ENCODE measurements around the gene DLK2. TPM values are rescaled to one million over a fixed set of nuclear protein-coding genes. Genes with fewer than 3 reads are reported as not detected.

The DLK2 gene
- total and polyA plus RNA-seq, 2 of the 13 experiments (the other 11 are each of a cell fraction or from before 2014, with no cell fraction given): 1.2 to 3.8 TPM

DNA sequence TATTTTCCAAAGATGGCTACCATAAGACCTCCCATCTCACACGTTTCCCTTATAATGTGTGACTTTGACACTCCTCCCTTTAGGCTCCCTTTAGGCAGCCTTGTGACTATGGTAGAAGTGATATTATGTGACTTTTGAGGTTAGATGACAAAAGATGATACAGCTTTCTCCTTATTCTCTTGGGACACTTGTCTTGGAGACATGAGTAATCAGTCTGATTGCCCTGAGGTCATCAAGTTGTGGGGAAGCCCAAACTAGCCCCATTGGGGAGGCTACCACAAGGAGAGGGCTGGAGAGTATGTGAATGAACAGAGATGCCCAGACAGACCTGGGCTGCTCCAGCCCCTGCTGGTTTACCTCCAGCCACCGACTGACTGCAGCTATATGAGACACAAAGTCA is 10.6 kb upstream of the DLK2 start:
- H2AFZ ChIP-seq (ENCODE audit: low read length): no peak overlapping the region
- H3K4me1 ChIP-seq (ENCODE audit: insufficient read depth, low read length): no peaks in the 10 kb centered on the region
- ChIA-PET POLR2A (no interaction called here), CTCF (ENCODE audit: low intra/inter-chr PET ratio, low total read pairs) (no interaction called here)
- H3K36me3 ChIP-seq (replicated peaks in 1 of 2; ENCODE audit: control insufficient read depth in 1 of 2, insufficient read depth in 2 of 2, low read length in 2 of 2): no peaks in the 10 kb centered on the region
- intact Hi-C loops (cut with micrococcal nuclease; ENCODE audit: unreplicated experiment) (no loop called here), in situ Hi-C loops (cut with HindIII; ENCODE audit: extremely low pct_ligation_motif_present, low pct_unique_long_range_greater_than_20kb) (no loop called here)
- no peaks in the 10 kb centered on the region for H3K79me2 ChIP-seq (ENCODE audit: insufficient read depth, low read length)
- WGBS (ENCODE audit: low lambda C conversion rate): 20% methylated on average over 2 of the region's 2 CpGs
- TF ChIP-seq, protein P1, sequence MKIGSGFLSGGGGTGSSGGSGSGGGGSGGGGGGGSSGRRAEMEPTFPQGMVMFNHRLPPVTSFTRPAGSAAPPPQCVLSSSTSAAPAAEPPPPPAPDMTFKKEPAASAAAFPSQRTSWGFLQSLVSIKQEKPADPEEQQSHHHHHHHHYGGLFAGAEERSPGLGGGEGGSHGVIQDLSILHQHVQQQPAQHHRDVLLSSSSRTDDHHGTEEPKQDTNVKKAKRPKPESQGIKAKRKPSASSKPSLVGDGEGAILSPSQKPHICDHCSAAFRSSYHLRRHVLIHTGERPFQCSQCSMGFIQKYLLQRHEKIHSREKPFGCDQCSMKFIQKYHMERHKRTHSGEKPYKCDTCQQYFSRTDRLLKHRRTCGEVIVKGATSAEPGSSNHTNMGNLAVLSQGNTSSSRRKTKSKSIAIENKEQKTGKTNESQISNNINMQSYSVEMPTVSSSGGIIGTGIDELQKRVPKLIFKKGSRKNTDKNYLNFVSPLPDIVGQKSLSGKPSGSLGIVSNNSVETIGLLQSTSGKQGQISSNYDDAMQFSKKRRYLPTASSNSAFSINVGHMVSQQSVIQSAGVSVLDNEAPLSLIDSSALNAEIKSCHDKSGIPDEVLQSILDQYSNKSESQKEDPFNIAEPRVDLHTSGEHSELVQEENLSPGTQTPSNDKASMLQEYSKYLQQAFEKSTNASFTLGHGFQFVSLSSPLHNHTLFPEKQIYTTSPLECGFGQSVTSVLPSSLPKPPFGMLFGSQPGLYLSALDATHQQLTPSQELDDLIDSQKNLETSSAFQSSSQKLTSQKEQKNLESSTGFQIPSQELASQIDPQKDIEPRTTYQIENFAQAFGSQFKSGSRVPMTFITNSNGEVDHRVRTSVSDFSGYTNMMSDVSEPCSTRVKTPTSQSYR (CRISPR knock-in tag; IDR thresholded peaks at IDR 0.05; ENCODE audit: borderline replicate concordance): no peak
- TF ChIP-seq, protein P2, sequence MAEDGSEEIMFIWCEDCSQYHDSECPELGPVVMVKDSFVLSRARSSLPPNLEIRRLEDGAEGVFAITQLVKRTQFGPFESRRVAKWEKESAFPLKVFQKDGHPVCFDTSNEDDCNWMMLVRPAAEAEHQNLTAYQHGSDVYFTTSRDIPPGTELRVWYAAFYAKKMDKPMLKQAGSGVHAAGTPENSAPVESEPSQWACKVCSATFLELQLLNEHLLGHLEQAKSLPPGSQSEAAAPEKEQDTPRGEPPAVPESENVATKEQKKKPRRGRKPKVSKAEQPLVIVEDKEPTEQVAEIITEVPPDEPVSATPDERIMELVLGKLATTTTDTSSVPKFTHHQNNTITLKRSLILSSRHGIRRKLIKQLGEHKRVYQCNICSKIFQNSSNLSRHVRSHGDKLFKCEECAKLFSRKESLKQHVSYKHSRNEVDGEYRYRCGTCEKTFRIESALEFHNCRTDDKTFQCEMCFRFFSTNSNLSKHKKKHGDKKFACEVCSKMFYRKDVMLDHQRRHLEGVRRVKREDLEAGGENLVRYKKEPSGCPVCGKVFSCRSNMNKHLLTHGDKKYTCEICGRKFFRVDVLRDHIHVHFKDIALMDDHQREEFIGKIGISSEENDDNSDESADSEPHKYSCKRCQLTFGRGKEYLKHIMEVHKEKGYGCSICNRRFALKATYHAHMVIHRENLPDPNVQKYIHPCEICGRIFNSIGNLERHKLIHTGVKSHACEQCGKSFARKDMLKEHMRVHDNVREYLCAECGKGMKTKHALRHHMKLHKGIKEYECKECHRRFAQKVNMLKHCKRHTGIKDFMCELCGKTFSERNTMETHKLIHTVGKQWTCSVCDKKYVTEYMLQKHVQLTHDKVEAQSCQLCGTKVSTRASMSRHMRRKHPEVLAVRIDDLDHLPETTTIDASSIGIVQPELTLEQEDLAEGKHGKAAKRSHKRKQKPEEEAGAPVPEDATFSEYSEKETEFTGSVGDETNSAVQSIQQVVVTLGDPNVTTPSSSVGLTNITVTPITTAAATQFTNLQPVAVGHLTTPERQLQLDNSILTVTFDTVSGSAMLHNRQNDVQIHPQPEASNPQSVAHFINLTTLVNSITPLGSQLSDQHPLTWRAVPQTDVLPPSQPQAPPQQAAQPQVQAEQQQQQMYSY (CRISPR knock-in tag; IDR thresholded peaks at IDR 0.05): no peak
- TF ChIP-seq SMAD1 (CRISPR knock-in tag; IDR thresholded peaks at IDR 0.05; ENCODE audit: borderline replicate concordance, low read depth): no peak
- TF ChIP-seq, protein P3, sequence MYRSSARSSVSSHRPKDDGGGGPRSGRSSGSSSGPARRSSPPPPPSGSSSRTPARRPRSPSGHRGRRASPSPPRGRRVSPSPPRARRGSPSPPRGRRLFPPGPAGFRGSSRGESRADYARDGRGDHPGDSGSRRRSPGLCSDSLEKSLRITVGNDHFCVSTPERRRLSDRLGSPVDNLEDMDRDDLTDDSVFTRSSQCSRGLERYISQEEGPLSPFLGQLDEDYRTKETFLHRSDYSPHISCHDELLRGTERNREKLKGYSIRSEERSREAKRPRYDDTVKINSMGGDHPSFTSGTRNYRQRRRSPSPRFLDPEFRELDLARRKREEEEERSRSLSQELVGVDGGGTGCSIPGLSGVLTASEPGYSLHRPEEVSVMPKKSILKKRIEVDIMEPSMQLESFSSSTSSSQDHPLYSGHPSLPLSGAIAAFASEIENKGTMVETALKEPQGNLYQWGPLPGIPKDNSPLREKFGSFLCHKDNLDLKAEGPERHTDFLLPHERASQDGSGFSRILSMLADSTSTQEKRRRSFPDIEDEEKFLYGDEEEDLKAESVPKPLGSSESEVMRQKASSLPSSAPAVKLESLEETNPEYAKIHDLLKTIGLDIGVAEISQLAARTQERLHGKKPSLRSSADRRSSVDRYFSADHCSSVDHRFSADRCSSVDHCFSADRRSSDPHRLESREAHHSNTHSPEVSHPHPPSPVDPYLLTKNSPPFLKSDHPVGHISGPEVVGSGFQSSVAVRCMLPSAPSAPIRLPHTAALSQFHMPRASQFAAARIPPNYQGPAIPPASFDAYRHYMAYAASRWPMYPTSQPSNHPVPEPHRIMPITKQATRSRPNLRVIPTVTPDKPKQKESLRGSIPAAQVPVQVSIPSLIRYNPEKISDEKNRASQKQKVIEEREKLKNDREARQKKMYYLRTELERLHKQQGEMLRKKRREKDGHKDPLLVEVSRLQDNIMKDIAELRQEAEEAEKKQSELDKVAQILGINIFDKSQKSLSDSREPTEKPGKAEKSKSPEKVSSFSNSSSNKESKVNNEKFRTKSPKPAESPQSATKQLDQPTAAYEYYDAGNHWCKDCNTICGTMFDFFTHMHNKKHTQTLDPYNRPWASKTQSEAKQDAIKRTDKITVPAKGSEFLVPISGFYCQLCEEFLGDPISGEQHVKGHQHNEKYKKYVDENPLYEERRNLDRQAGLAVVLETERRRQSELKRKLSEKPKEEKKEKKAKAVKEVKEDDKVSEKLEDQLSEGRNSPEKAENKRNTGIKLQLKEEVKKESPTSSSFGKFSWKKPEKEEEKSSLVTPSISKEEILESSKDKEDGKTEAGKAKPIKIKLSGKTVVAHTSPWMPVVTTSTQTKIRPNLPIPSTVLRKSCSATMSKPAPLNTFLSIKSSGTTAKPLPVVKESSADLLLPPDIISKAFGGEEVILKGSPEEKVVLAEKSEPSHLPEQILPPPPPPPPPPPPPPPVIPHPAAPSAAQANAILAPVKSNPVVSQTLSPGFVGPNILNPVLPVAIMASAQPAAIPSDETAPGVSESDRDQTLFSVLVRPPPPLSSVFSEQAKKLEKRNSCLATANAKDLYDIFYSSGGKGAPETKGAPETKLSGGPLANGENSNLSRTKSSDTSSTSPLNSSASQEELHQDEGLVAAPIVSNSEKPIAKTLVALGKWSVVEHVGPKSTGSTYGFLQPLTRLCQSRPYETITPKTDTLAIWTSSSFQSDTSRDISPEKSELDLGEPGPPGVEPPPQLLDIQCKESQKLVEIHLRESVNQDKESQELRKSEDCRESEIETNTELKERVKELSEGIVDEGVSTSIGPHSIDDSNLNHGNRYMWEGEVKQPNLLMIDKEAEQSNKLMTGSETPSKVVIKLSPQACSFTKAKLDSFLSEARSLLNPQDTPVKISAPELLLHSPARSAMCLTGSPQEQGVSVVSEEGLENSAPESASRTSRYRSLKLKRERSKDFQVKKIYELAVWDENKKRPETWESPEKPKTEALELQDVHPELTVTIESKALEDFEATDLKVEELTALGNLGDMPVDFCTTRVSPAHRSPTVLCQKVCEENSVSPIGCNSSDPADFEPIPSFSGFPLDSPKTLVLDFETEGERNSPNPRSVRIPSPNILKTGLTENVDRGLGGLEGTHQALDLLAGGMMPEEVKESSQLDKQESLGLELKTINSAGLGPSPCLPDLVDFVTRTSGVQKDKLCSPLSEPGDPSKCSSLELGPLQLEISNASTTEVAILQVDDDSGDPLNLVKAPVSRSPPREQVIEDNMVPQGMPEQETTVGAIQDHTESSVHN (CRISPR knock-in tag; IDR thresholded peaks at IDR 0.05): no peak
- TF ChIP-seq MATR3 (CRISPR knock-in tag; IDR thresholded peaks at IDR 0.05): no peak
- DNase-seq (ENCODE audit: low spot score): no peak
- no peak overlapping the region for H3K4me2 ChIP-seq (ENCODE audit: low read depth, low read length)
- no peak for FAIRE-seq
- H3K27ac ChIP-seq (ENCODE audit: extremely low read length, insufficient read depth, low read length): no peak overlapping the region
- no peak overlapping the region for H3K4me3 ChIP-seq (replicated peaks in 1 of 3; ENCODE audit: insufficient read depth in 1 of 3, low read depth in 2 of 3, low read length in 3 of 3)
- no TSS peak for BruUV-seq (replicated peaks)
- H4K20me1 ChIP-seq (ENCODE audit: insufficient read depth, low read length): no peaks in the 10 kb centered on the region
- H3K9me3 ChIP-seq (ENCODE audit: low read length): no peaks in the 10 kb centered on the region
- peaks cover 0 to 17% of the 10 kb centered on the region in 2 experiments; a peak in 3 of 5 replicates for H3K27me3 ChIP-seq (ENCODE audit: control insufficient read depth in 1 of 2, insufficient read depth in 2 of 2, low read length in 2 of 2)
- H3K9ac ChIP-seq (ENCODE audit: insufficient read depth, low read depth, low read length): no peak overlapping the region
- ATAC-seq: peak; percentile 31; the same call in 2 of the 3 replicates
